ENCODE data around the gene GLRX2. TPM values are rescaled to one million over a fixed set of nuclear protein-coding genes. Genes with fewer than 3 reads are reported as not detected.

The GLRX2 gene, protein sequence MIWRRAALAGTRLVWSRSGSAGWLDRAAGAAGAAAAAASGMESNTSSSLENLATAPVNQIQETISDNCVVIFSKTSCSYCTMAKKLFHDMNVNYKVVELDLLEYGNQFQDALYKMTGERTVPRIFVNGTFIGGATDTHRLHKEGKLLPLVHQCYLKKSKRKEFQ
- 59.8 and 74.2 TPM in 2 replicates for total RNA-seq (2022)
- percentile 81 among the genes with signal in this experiment for Bru-seq, nascent RNA
- percentile 81 among the genes with signal in this experiment for BruChase-seq, experiment 1, labeled RNA remaining after a 6-hour chase
- BruChase-seq, experiment 2, labeled RNA remaining after a 2-hour chase, result percentile 73 among the genes with signal in this experiment
- long read RNA-seq, full-length matches to known transcripts, result 105 of 121 reads
- long read RNA-seq, partial matches to known transcripts, result 2 of 121 reads
- long read RNA-seq, other reads (novel, unspliced or antisense), result 14 of 121 reads

DNA sequence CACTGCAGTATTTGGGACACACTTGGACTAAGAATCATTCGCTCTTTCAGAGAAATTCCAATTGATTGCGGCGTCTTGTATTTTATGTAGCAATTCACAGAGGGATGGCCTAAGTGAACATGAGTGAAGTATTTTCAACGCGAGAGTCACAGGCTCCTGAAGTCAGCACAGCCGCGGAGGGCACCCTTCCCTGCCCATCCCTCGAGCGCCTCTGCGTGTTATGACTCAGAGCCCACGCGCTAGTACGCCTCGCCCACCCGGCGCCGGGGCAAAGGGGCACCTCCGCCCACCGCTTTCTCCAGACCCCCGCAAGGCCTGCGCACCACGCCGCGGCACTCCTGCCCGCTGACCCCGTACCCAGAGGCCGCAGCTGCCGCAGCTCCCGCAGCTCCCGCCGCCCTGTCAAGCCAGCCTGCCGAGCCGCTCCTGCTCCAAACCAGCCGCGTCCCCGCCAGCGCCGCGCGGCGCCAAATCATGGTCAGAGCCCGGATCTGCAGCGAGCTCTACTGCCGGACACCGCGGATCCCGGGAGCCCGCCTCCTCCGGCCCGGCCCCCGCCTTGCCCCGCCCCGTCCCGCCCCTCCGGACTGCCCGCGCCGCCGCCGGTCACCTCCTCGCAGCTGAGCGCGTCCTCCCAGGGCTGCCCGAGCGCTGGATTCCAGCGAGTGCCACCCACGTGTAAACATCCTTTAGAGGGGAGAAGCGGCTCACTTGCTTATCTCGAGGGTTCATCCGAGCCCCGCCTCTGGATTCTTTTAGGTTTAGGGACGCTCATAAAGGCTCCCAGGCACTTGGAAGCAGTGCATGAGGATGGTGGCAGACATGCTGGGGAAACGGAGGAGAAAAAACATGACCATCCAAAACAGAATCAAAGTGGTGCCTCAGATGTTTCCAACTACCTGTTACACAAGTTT, at the start of gene GLRX2:
TSS of gene GLRX2 (minus strand) at position 508 of the 914 bp plus-strand sequence. CDS start at position 476, 32 bp downstream.
- Mint-ChIP-seq H3K36me3 (ENCODE audit: insufficient read depth, unreplicated experiment) (peaks cover 16% of the 10 kb centered on the region), H3K4me3 (ENCODE audit: unreplicated experiment) (peak within 1 kb of the TSS; percentile 91), H3K27ac (ENCODE audit: low read depth, unreplicated experiment) (peak within 1 kb of the TSS; percentile 89), H3K4me1 (ENCODE audit: insufficient read depth, unreplicated experiment) (peaks cover 20% of the 10 kb centered on the region), H3K9me3 (ENCODE audit: unreplicated experiment) (no peaks in the 10 kb centered on the region), H3K27me3 (ENCODE audit: insufficient read depth, unreplicated experiment) (no peaks in the 10 kb centered on the region)
- DNase-seq (ENCODE audit: unreplicated experiment), result peak; percentile 90
- TF ChIP-seq, protein P1, sequence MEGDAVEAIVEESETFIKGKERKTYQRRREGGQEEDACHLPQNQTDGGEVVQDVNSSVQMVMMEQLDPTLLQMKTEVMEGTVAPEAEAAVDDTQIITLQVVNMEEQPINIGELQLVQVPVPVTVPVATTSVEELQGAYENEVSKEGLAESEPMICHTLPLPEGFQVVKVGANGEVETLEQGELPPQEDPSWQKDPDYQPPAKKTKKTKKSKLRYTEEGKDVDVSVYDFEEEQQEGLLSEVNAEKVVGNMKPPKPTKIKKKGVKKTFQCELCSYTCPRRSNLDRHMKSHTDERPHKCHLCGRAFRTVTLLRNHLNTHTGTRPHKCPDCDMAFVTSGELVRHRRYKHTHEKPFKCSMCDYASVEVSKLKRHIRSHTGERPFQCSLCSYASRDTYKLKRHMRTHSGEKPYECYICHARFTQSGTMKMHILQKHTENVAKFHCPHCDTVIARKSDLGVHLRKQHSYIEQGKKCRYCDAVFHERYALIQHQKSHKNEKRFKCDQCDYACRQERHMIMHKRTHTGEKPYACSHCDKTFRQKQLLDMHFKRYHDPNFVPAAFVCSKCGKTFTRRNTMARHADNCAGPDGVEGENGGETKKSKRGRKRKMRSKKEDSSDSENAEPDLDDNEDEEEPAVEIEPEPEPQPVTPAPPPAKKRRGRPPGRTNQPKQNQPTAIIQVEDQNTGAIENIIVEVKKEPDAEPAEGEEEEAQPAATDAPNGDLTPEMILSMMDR (IDR thresholded peaks at IDR 0.05; ENCODE audit: unreplicated experiment), result no peak
- ChIA-PET POLR2A (interaction anchor here (0.8 to 14.1 kb wide), 18 partner anchors 11 to 299 kb away, joined by 3 to 302 read pairs (median 12); partner anchors contain the start of genes CDC73, RO60 and UCHL5), CTCF (interaction anchor here (0.6 to 9.2 kb wide), 9 partner anchors 12 to 628 kb away, joined by 3 to 114 read pairs (median 4); partner anchors contain the start of genes CDC73 and UCHL5)
- no TSS peak for BruUV-seq (replicated peaks)
- intact Hi-C loops (cut with micrococcal nuclease), result loop anchor here (1.0 kb wide), 2 partner anchors 17 to 46 kb away; partner anchors contain the start of genes CDC73, RO60 and UCHL5

DNA sequence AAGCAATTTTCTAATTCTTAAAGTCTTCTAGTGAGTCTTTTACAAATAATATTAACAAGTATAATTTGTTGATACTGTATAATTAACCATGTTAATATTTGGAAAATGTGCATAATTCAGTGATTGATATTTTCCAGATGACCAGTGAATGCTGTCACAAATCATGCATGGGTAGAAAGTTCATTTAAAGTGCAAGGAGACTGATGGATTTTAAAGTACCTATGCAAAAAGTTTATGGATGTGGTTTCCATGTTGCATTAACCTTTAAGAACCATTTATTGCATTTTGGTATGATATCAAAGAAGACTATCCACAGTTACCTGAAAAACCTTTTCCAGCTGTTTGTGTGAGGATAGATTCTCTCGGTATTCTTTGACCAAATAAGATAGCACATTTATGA, 39.8 kb upstream of the GLRX2 start:
- POLR2A ChIA-PET, result interaction anchor here (0.7 to 1.7 kb wide), 3 partner anchors 11 to 22 kb away, joined by 3 read pairs; no protein-coding TSS in a partner anchor
- Mint-ChIP-seq H3K4me1 (ENCODE audit: insufficient read depth, unreplicated experiment) (no peaks in the 10 kb centered on the region), H3K27me3 (ENCODE audit: insufficient read depth, unreplicated experiment) (no peaks in the 10 kb centered on the region), H3K27ac (ENCODE audit: low read depth, unreplicated experiment) (no peak overlapping the region), H3K36me3 (ENCODE audit: insufficient read depth, unreplicated experiment) (peaks cover 88% of the 10 kb centered on the region), H3K9me3 (ENCODE audit: unreplicated experiment) (no peaks in the 10 kb centered on the region), H3K4me3 (ENCODE audit: unreplicated experiment) (no peak overlapping the region)
- BruUV-seq (replicated peaks), result no TSS peak
- TF ChIP-seq, protein P1 (IDR thresholded peaks at IDR 0.05; ENCODE audit: unreplicated experiment), result no peak
- intact Hi-C loops (cut with micrococcal nuclease), result no loop called here
- CTCF ChIA-PET, result no interaction called here
- no peak for DNase-seq (ENCODE audit: unreplicated experiment)

DNA sequence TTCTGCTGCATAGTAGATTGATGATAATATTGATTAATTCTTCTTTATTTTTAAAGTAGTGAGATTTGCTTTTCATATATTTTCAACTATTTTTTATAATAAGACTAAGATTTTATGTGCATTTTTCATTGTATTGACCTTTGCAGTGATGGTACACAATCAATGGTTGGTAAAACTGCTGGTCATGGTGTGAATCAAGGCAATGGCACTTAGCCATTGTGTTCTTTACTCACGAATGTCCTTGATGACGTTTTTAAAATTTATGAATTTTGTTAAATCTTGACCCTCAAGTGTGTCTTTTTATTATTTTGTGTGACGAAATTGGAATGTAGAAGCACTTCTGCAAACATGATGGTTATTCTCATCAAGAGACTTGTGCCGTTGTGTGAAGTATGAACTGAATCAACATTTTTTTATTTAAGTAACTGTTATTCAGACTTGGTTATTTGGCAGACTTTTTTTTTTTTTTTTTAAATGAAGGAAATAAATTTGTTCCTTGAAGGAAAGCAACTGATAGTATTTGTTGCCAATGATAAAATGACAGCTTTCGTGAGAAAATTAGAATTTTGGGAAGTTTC, 39.2 kb upstream of the GLRX2 start:
- peaks cover 88% of the 10 kb centered on the region for H3K36me3 Mint-ChIP-seq (ENCODE audit: insufficient read depth, unreplicated experiment)

More for the DNA sequence above, 39.2 kb upstream of the GLRX2 start:
- no TSS peak for BruUV-seq (replicated peaks)
- Mint-ChIP-seq H3K27me3 (ENCODE audit: insufficient read depth, unreplicated experiment) (no peaks in the 10 kb centered on the region), H3K4me1 (ENCODE audit: insufficient read depth, unreplicated experiment) (no peaks in the 10 kb centered on the region), H3K4me3 (ENCODE audit: unreplicated experiment) (no peak overlapping the region), H3K9me3 (ENCODE audit: unreplicated experiment) (no peaks in the 10 kb centered on the region), H3K27ac (ENCODE audit: low read depth, unreplicated experiment) (no peak overlapping the region)
- POLR2A ChIA-PET, result interaction anchor here (1.7 kb wide), 1 partner anchor 22 kb away, joined by 3 read pairs; no protein-coding TSS in a partner anchor
- no peak for DNase-seq (ENCODE audit: unreplicated experiment)
- intact Hi-C loops (cut with micrococcal nuclease), result no loop called here
- CTCF ChIA-PET, result interaction anchor here (0.6 to 3.0 kb wide), 5 partner anchors 10 to 22 kb away, joined by 4 to 14 read pairs (median 4); no protein-coding TSS in a partner anchor
- TF ChIP-seq, protein P1 (IDR thresholded peaks at IDR 0.05; ENCODE audit: unreplicated experiment), result no peak
